HepG2 (cell line): ENCODE results near the gene TMEFF1.

Source experiments
- ARHGAP35 ChIP-seq: sonication (generic); formaldehyde crosslinking; IDR thresholded peaks from 2 replicates; pipeline ENCODE4 v1.9.0; 2022; ENCODE audit warnings: mild to moderate bottlenecking, inconsistent platforms, moderate library complexity, missing genetic modification reagents, borderline replicate concordance
- GTF3A ChIP-seq: sonication (generic); formaldehyde crosslinking; conservative IDR thresholded peaks from 2 replicates; pipeline ENCODE4 v1.4.0; 2020; ENCODE audit warnings: mild to moderate bottlenecking, missing genetic modification reagents
- KLF16 ChIP-seq, 2 experiments: sonication (generic) in 1 of 2; formaldehyde crosslinking in 1 of 2; IDR thresholded peaks; 2 replicates each; pipeline versions ENCODE4 v1.6.1 to v1.8.0; 2016 to 2023; ENCODE audit warnings: missing genetic modification reagents in 2 of 2, missing compliant biosample characterization in 1 of 2
- NFKBIZ ChIP-seq: IDR thresholded peaks from 2 replicates; pipeline ENCODE4 v1.6.1; 2018; ENCODE audit warnings: missing genetic modification reagents, missing compliant biosample characterization
- NFRKB ChIP-seq: fragments of 450-650 bp; IDR thresholded peaks from 2 replicates; pipeline ENCODE4 v1.6.1; 2017
- SMC3 ChIP-seq: IDR thresholded peaks from 2 replicates; pipeline ENCODE4 v1.6.1; 2011; ENCODE audit warnings: low read length, improper control_type of control experiment

DNA sequence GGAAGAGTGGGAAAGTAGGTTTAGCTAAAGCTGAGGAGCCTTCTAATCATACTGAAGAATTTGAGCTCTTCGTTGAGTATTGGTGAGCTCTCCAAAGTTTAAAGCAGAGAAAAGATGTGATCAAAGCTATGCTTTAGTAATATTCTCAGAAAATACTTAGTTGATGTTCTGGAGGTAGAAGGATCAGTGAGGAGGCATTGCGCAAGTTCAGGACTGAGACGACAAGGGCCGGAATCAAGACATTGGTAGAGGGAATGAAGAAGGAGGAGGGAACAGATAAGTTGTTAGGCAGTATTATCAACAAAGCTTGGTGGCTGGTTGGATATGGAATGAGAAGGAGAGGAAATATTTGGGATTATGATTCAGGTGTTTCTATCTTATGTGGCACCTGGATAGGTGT lies 112.0 kb downstream of the TMEFF1 start:
- TF ChIP-seq NFKBIZ (no peak), ARHGAP35 (CRISPR knock-in tag) (no peak), KLF16 (CRISPR knock-in tag; IDR thresholded peaks at IDR 0.05) (no peak), NFRKB (no peak), GTF3A (CRISPR knock-in tag) (no peak), SMC3 (no peak)
